HepG2 (cell line): Measurements from ENCODE around the gene PPP1R13B. TPM values are rescaled to one million over a fixed set of nuclear protein-coding genes. Genes with fewer than 3 reads are reported as not detected.

Experiments used
- ARNTL ChIP-seq: sonication (generic); formaldehyde crosslinking; IDR thresholded peaks from 2 replicates; pipeline ENCODE4 v1.4.0; 2020; ENCODE audit warnings: mild to moderate bottlenecking, missing genetic modification reagents
- CCAR2 ChIP-seq: fragments of 200-400 bp; formaldehyde crosslinking; optimal IDR thresholded peaks from 2 replicates; pipeline ENCODE3; 2018; ENCODE audit warnings: low read depth, mild to moderate bottlenecking, low read length, moderate library complexity
- ESRRA ChIP-seq: sonication (generic); formaldehyde crosslinking; IDR thresholded peaks from 2 replicates; pipeline ENCODE4 v1.5.1; 2020; ENCODE audit warnings: mild to moderate bottlenecking, low read depth, missing genetic modification reagents
- FOXA3 ChIP-seq: IDR thresholded peaks from 2 replicates; pipeline ENCODE4 v1.6.1; 2016; ENCODE audit warnings: missing genetic modification reagents, missing compliant biosample characterization
- HNF1A ChIP-seq, 2 experiments: sonication (generic) in 1 of 2; formaldehyde crosslinking in 1 of 2; IDR thresholded peaks; 2 replicates each; pipeline versions ENCODE4 v1.4.0 to v1.6.1; 2016 to 2020; ENCODE audit warnings: borderline replicate concordance in 1 of 2, low read depth in 1 of 2, mild to moderate bottlenecking in 1 of 2, missing genetic modification reagents in 1 of 2
- IRF1 ChIP-seq: sonication (generic); formaldehyde crosslinking; IDR thresholded peaks from 2 replicates; pipeline ENCODE4 v1.4.0; 2020; ENCODE audit warnings: low read depth, mild to moderate bottlenecking, missing genetic modification reagents
- MEF2D ChIP-seq: sonication (generic); formaldehyde crosslinking; IDR thresholded peaks from 2 replicates; pipeline ENCODE4 v1.5.1; 2020; ENCODE audit warnings: mild to moderate bottlenecking, missing genetic modification reagents
- MLX ChIP-seq: IDR thresholded peaks from 2 replicates; pipeline ENCODE4 v1.6.1; 2016
- NR2F1 ChIP-seq, 2 experiments: fragments of 450-650 bp in 1 of 2; formaldehyde crosslinking in 1 of 2; IDR thresholded peaks; 2 replicates each; pipeline versions ENCODE4 v1.5.0 to v1.6.1; 2016 to 2020; ENCODE audit warnings: mild to moderate bottlenecking in 1 of 2, missing compliant biosample characterization in 1 of 2, missing genetic modification reagents in 1 of 2, moderate library complexity in 1 of 2
- NR2F2 ChIP-seq: IDR thresholded peaks from 2 replicates; pipeline ENCODE4 v1.6.1; 2012; ENCODE audit warnings: low read depth, inconsistent platforms, borderline replicate concordance
- RNF219 ChIP-seq: sonication (generic); formaldehyde crosslinking; IDR thresholded peaks from 2 replicates; pipeline ENCODE4 v1.5.0; 2020; ENCODE audit warnings: mild to moderate bottlenecking, missing genetic modification reagents
- SMAD3 ChIP-seq: sonication (generic); formaldehyde crosslinking; IDR thresholded peaks from 2 replicates; pipeline ENCODE4 v1.4.0; 2020; ENCODE audit warnings: missing genetic modification reagents
- SYNCRIP ChIP-seq: fragments of 200-400 bp; formaldehyde crosslinking; IDR thresholded peaks from 2 replicates; pipeline ENCODE4 v1.6.1; 2018; ENCODE audit warnings: mild to moderate bottlenecking, low read depth, low read length; ENCODE audit not compliant: insufficient read depth
- THAP11 ChIP-seq: IDR thresholded peaks from 2 replicates; pipeline ENCODE4 v1.6.1; 2016; ENCODE audit warnings: missing biosample characterization, missing genetic modification reagents
- TOPORS ChIP-seq: sonication (generic); formaldehyde crosslinking; IDR thresholded peaks from 2 replicates; pipeline ENCODE4 v1.8.0; 2023; ENCODE audit warnings: mild to moderate bottlenecking, missing genetic modification reagents
- ZNF251 ChIP-seq: sonication (generic); formaldehyde crosslinking; IDR thresholded peaks from 2 replicates; pipeline ENCODE4 v1.9.0; 2021; ENCODE audit warnings: mild to moderate bottlenecking, missing genetic modification reagents
- ZNF296 ChIP-seq: sonication (generic); formaldehyde crosslinking; conservative IDR thresholded peaks from 2 replicates; pipeline ENCODE4 v1.5.0; 2020; ENCODE audit warnings: mild to moderate bottlenecking, missing genetic modification reagents
- ZNF543 ChIP-seq: sonication (generic); formaldehyde crosslinking; IDR thresholded peaks from 2 replicates; pipeline ENCODE4 v1.4.0; 2020; ENCODE audit warnings: mild to moderate bottlenecking, missing genetic modification reagents
- polyA plus RNA-seq, 8 experiments: library from polyadenylated mRNA; depleted of rRNA in 3 of 8; stranded (reverse) in 7 of 8; unstranded in 1 of 8; fragments of >200 nt; fragmentation: Illumina TruSeq in 4 of 8; extraction: Trizol in 4 of 8; gene quantifications; 2 replicates each; pipeline versions ENCODE4 v1.2.1 to v1.2.3, GENCODE V29; 2011 to 2016; ENCODE audit warnings: low read depth in 4 of 8, missing spikeins in 1 of 8, mixed read lengths in 1 of 8; ENCODE audit not compliant: insufficient read depth in 1 of 8
- total RNA-seq, 5 experiments: library from RNA; depleted of rRNA; stranded (reverse); fragments of >200 nt; fragmentation: Illumina TruSeq; extraction: Trizol; gene quantifications; 2 replicates each; pipeline ENCODE4 v1.2.3, GENCODE V29; 2016; ENCODE audit warnings: low read depth in 1 of 5
- TF ChIP-seq, protein P1 (sequence below), 2 experiments: fragments of 450-650 bp in 1 of 2; sonication (generic) in 1 of 2; formaldehyde crosslinking; IDR thresholded peaks; 2 replicates each; pipeline versions ENCODE4 v1.5.0 to v1.8.0; 2020 to 2022; ENCODE audit warnings: mild to moderate bottlenecking in 1 of 2, missing genetic modification reagents in 1 of 2

Gene PPP1R13B
- total and polyA plus RNA-seq, 2 of the 13 experiments (the other 11 are each of a cell fraction or from before 2014, with no cell fraction given): 4.6 to 9.4 TPM

GRCh38 chr14:103881268-103882201, 34.2 kb upstream of the PPP1R13B start (continued):
- TF ChIP-seq CCAR2: no peak
- peak; percentile 98 for TF ChIP-seq ZNF296 (CRISPR knock-in tag)
- TF ChIP-seq RNF219 (CRISPR knock-in tag): peak; percentile 90
- peak in 1 of 2 experiments; percentile 55; a peak in 1 of 4 replicates for TF ChIP-seq NR2F1 (CRISPR knock-in tag; IDR thresholded peaks at IDR 0.05)
- peak; percentile 84 for TF ChIP-seq TOPORS (CRISPR knock-in tag)
- peak; percentile 89 for TF ChIP-seq ESRRA (CRISPR knock-in tag)
- peak; percentile 78 for TF ChIP-seq FOXA3 (CRISPR knock-in tag)
- peak; percentile 97 for TF ChIP-seq ARNTL (CRISPR knock-in tag)
- peak; percentile 98 for TF ChIP-seq MLX (CRISPR knock-in tag)
- TF ChIP-seq SMAD3 (CRISPR knock-in tag): peak; percentile 73; the same call in 1 of the 2 replicates
- TF ChIP-seq NR2F2: no peak
- TF ChIP-seq, protein P1, sequence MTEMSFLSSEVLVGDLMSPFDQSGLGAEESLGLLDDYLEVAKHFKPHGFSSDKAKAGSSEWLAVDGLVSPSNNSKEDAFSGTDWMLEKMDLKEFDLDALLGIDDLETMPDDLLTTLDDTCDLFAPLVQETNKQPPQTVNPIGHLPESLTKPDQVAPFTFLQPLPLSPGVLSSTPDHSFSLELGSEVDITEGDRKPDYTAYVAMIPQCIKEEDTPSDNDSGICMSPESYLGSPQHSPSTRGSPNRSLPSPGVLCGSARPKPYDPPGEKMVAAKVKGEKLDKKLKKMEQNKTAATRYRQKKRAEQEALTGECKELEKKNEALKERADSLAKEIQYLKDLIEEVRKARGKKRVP (CRISPR knock-in tag; IDR thresholded peaks at IDR 0.05): peak in 1 of 2 experiments; percentile 69; a peak in 2 of 4 replicates
- peak; percentile 97 for TF ChIP-seq MEF2D (CRISPR knock-in tag)
- TF ChIP-seq HNF1A (IDR thresholded peaks at IDR 0.05; ENCODE audit: low read depth): peak; percentile 75; the same call in 1 of the 2 replicates
- peak; percentile 95 for TF ChIP-seq HNF1A (CRISPR knock-in tag; IDR thresholded peaks at IDR 0.05; ENCODE audit: borderline replicate concordance)
- TF ChIP-seq IRF1 (CRISPR knock-in tag): peak; percentile 66; the same call in 1 of the 2 replicates
- TF ChIP-seq ZNF543 (CRISPR knock-in tag): peak; percentile 31; the same call in 1 of the 2 replicates
- TF ChIP-seq THAP11 (CRISPR knock-in tag): peak; percentile 74
- no peak for TF ChIP-seq SYNCRIP
- no peak for TF ChIP-seq ZNF251 (CRISPR knock-in tag)
